SKM-1 (cell line): Measurements from ENCODE around the gene TENT5D.
"Not testable (repeated sequence)": the region's sequence is repeated elsewhere in the genome, so short reads cannot be mapped to it uniquely, and the experiment has no call there.

Experiments used
- DNase-seq: peaks from one replicate; lab custom pipeline; 2025; ENCODE audit not compliant: unreplicated experiment; lab: John Stamatoyannopoulos, UW

TENT5D gene

DNA sequence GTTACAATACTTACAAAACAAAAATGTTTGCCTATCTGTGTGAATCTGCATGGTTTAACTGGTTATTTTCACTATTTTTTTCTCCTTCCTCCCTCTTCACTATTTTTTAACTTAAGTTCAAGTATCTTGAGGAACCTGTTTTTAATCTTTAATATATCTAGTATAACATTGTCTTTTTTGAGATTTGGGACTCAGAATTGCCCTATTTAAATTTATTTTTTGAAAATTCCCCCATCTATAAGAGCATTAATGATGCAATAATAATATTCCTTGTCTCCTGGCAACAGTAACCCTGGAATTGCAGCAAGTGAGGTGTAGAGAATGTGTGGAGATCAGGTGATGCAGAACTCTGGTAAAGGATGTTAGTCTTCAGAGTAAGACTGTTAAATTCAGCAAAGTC, at the start of gene TENT5D:
Gene TENT5D (plus strand): TSS at position 301 of the 400 bp plus-strand sequence. CDS start 22,093 bp downstream, outside the sequence.
- no peak for DNase-seq

DNA sequence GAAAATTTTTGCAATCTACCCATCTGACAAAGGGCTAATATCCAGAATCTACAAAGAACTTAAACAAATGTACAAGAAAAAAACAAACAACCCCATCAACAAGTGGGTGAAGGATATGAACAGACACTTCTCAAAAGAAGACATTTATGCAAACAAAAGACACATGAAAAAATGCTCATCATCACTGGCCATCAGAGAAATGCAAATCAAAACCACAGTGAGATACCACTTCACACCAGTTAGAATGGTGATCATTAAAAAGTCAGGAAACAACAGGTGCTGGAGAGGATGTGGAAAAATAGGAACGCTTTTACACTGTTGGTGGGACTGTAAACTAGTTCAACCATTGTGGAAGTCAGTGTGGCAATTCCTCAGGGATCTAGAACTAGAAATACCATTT, 34.6 kb upstream of the TENT5D start:
- not testable (repeated sequence) for DNase-seq

GRCh38 chrX:80388206-80388605, 32.0 kb upstream of the TENT5D start:
- no peak for DNase-seq

- DNase-seq: no peak
Observed at GRCh38 chrX:80412042-80412441, 8.2 kb upstream of the TENT5D start.

DNA sequence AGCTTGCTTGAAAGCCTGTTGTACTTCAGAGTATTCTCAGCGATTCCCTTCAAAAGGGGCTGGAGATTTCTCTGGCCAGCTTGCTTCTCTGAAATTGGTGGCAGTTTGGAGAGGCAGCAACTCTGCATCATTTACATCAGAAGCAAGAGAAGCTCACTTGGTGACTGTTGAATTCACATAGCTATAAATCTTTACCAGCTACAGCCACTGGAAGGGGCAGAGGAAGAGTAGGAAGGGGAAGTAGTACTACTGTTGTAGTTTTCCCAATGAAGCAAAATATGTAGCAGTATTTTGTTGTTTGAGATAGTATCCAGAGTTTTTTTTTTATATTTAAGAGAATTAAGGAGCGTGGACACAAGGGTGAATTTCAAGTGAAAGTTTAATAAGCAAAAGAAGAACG, 2.8 kb downstream of the TENT5D start:
- no peak for DNase-seq

DNA sequence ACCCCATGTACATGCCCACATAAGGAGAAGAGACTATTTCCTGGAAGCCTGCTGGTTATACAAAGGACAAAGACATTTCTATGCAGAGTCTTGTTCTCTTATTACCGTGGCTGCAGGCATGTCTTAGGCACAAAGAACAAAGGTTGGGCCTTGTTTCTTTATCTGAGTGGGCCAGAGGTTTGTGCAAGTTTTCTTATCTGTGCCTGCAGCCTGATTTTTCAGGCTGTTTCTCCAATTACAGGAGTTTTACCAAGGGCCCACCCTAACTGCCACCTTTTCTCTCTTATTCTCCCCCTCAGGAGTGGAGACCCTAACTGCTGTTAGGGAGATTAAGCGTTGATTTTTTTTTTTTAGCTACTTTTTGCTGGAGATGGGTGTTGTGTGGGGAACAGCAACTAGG, 3.5 kb downstream of the TENT5D start:
- DNase-seq: no peak

DNA sequence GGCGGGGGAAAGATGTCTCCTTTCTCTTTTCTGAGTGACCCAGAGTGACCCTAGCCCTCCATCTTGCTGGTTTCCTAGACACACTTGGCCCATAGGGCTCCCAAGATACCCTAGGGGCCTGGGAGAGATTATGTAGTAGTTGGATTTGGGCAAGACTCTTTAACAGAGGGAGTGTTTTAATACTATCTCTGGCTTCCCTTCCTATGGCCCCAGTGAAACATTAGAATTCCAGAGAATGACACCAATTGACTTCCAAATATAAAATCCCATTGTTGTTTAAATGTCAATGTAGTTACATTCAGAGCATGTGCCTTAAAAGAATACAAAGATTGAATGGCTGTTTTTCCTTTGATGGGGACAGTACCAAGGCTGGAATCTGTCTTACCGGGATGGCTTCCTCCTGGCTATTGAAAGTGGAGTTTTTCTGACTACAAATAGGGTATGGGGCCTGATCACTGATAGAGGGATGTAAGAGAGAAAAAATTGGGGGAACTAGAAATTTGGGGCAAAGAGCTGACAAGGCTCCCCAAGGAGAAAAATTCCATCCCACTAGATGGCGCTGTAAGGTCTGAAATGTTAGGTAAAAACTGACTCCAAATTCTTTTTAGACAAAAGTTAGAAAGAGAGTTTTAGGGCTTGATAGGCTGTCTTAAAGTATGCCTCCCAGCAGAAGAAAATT, 10.7 kb downstream of the TENT5D start:
- no peak for DNase-seq

- no peak for DNase-seq
Observed at GRCh38 chrX:80431505-80431832, 11.2 kb downstream of the TENT5D start.

GRCh38 chrX:80432441-80432840, 12.2 kb downstream of the TENT5D start:
- no peak for DNase-seq

DNA sequence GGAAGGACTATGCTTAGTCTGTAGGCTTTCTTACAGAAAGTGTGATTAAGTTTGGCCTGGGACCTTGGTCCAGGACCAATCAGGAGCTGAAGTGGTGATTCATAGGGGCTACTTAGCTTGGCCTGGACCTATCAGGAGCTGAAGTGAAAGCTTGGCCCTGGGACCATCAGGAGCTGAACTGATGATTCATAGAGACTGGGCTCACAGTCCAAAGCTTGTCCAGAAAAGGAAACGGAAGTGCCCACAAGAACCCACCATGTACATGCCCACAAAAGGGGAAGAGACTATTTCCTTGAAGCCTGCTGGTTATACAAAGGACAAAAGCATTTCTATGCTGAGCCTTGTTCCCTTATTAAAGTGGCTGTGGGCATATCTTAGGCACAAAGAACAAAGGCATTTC, 12.6 kb downstream of the TENT5D start:
- DNase-seq: no peak

GRCh38 chrX:80468166-80468565, 47.9 kb downstream of the TENT5D start:
- not testable (repeated sequence) for DNase-seq

DNA sequence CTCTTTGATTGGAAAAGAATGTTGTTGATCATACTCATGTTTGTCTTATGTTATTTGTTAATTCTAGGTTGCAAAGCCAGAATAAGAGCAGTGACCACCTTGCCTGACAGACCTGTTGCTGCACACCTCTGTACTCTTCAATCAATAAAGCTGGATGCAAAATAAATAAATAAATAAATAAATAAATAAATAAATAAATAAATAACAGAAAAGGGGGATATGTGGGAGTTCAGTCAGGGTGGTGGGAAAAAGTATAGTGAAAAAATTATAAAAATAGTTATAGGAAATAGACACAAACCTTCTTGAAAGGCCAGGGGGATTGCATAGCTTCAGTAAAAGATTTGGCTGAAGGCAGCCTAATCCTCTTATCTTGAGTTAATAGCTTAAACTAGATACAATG, 51.3 kb downstream of the TENT5D start:
- DNase-seq: no peak

DNA sequence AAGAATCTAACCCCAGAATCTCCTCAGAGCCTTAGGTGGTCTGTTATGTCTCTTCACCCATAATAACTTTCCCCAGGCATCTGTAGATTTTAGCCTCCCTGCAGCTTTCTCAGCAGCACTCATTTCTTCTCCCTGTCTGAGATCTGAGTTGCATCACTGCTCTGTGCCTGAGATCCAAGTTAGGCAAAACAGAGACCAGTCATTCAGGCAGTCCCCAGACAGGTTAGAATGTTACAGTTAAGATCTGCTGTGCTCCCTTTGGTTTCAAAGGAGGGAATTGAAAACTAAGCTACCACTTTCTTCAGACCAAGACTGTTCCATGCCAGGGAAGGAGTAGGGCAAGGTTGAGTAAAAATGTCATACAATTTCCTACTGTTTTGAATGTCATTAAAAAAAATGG, 65.3 kb downstream of the TENT5D start:
- no peak for DNase-seq

DNA sequence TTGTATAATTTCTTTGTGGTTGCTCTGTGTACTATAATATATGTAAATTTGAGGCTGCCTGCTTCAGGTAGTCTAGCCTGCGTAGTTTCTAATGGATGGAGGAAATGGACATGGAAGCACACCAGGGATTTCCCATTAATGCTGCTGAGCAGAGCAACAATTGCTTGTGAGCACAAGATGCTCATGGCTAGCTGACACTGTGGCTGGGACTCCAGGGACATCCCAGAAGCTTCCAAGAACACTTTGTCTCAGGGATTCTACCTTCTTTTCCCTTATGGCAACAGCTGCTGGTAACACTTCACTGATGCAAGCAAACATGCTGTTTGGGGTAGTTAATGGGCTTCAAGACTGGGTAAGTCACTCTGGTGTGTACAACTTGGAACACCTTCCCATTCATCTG, 66.1 kb downstream of the TENT5D start:
- no peak for DNase-seq

DNA sequence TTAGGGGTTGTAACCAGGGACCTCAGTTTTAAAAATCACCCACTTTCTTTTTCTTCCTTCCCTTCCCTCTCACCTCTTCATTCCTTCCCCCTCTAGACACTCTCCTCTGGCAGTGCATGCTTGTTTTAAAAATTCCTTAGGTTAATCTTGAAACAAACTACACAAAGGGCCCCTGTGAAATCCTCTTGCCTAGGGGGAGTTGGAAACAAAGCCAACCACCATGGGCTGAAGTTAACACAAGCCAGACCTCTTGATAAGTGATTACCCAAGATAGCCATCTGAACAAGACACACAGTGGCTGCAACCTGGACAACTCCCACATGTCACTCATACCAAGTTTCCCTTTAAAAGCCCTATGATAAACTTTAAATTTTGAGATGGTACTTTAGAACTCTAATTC, 68.9 kb downstream of the TENT5D start:
- no peak for DNase-seq
